Articular chondrocyte of knee joint (primary cell): Measurements from ENCODE around the gene UBFD1. TPM values are rescaled to one million over a fixed set of nuclear protein-coding genes. Genes with fewer than 3 reads are reported as not detected.

ENCODE experiments used
- total RNA-seq: library from RNA; depleted of rRNA; stranded (reverse); fragments of >200 nt; gene quantifications from 2 replicates; pipeline ENCODE4 v1.2.3, GENCODE V29; 2012

The UBFD1 gene, protein sequence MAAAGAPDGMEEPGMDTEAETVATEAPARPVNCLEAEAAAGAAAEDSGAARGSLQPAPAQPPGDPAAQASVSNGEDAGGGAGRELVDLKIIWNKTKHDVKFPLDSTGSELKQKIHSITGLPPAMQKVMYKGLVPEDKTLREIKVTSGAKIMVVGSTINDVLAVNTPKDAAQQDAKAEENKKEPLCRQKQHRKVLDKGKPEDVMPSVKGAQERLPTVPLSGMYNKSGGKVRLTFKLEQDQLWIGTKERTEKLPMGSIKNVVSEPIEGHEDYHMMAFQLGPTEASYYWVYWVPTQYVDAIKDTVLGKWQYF
- total RNA-seq = 83.9 and 113 TPM in 2 replicates

DNA sequence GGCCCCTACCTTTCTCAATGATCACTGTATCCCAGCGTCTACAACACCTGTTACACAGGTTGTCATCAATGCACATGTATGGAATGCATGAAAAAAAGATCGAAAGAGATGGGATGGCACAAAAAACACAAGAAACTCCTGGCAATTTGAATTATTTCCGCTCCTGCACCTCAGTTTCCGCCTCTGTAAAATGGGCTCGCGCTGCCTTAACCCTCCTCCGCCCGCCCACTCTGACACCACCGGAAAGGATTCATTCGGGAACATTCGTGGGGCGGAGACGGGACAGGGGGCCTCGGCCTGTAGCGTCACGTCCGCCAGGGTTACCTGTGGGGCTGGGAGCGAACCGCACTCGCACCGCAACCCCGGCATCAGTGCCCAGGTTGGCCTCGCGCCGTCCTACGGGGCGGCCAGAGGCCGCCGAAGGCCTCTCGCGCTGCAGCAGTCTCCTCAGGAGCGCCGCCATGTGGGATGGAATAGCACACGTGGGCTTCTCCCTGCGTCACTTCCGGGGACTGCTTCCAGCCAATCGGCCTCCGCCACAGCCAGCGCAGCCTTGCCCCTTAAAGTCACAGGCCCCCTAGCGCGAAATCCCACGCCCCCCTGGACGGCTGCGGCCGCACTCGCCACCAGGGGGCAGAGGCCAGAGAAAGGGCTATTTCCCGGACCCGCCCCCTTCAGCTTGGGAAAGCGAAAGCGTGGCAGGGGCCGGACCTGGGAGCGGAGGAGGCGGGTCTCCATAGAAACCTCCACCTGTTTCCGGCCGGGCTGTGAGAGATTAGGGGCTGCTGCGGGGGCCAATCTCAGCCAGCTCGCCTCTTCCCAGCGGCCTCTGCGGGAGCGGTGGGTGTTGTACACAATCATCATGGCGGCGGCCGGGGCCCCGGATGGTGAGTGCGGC lies at the start of gene UBFD1, which contains the start of gene EARS2:
Gene UBFD1 (plus strand): TSS at position 847 of the 898 bp plus-strand sequence. CDS start 16 bp downstream, at position 863.
Gene EARS2 (minus strand): TSS at position 470 of the 898 bp plus-strand sequence. CDS start 7 bp downstream, at position 463.

GRCh38 chr16:23510164-23510914 lies 47.2 kb upstream of the UBFD1 start, which contains the start of gene GGA2:
Gene GGA2, minus strand, starts transcription at chr16:23510494. Its CDS starts 83 bp downstream, at chr16:23510411.

GRCh38 chr16:23595951-23596720 lies 38.6 kb downstream of the UBFD1 start, which contains the start of gene NDUFAB1:
Gene NDUFAB1, minus strand, starts transcription at chr16:23596316. Its CDS starts 26 bp downstream, at chr16:23596290.

Other genes starting within 250 kb of the UBFD1 start
- gene COG7, start 104.5 kb upstream of the UBFD1 start, total RNA-seq = 20.0 and 20.8 TPM in 2 replicates
- gene GGA2, start 47.2 kb upstream of the UBFD1 start, total RNA-seq = 45.8 and 50.4 TPM in 2 replicates
- gene EARS2, start 377 bp upstream of the UBFD1 start, total RNA-seq = 22.8 and 27.7 TPM in 2 replicates
- gene NDUFAB1, start 38.6 kb downstream of the UBFD1 start, total RNA-seq = 53.8 and 69.8 TPM in 2 replicates
- gene PALB2, start 83.6 kb downstream of the UBFD1 start, total RNA-seq = 14.1 and 17.0 TPM in 2 replicates
- gene DCTN5, start 83.7 kb downstream of the UBFD1 start, total RNA-seq = 55.9 and 69.4 TPM in 2 replicates
- gene PLK1, start 121.2 kb downstream of the UBFD1 start, total RNA-seq = 12.8 and 14.9 TPM in 2 replicates
- gene ERN2, start 155.5 kb downstream of the UBFD1 start, total RNA-seq = 0.11 and 0.13 TPM in 2 replicates
- not detected in 2 replicates for gene CHP2, start 197.3 kb downstream of the UBFD1 start, total RNA-seq